GM19328 (cell line): ENCODE data around the gene ITCH.
"Not testable (repeated sequence)": the region's sequence is repeated elsewhere in the genome, so short reads cannot be mapped to it uniquely, and the experiment has no call there.

Source experiments
- ATAC-seq: cut with Tn5 transposase; IDR thresholded peaks from one replicate; pipeline ENCODE4 v1.9.1; 2021; ENCODE audit warnings: mild to moderate bottlenecking, moderate library complexity; ENCODE audit not compliant: unreplicated experiment

ITCH gene

GRCh38 chr20:34497596-34497995, 134.5 kb downstream of the ITCH start:
- ATAC-seq, result not testable (repeated sequence)

- ATAC-seq, result no peak
Measured at GRCh38 chr20:34500823-34501222, 137.8 kb downstream of the ITCH start.

- ATAC-seq, result no peak
Measured at GRCh38 chr20:34506480-34506879, 143.4 kb downstream of the ITCH start.

GRCh38 chr20:34507702-34508413, 144.8 kb downstream of the ITCH start:
- ATAC-seq, result no peak

- no peak for ATAC-seq
Measured at GRCh38 chr20:34510575-34510974, 147.5 kb downstream of the ITCH start.

- no peak for ATAC-seq
Measured at GRCh38 chr20:34511891-34512265, 148.8 kb downstream of the ITCH start.

- ATAC-seq, result no peak
Measured at GRCh38 chr20:34512266-34512954, 149.3 kb downstream of the ITCH start.

GRCh38 chr20:34512955-34513419, 149.9 kb downstream of the ITCH start:
- ATAC-seq, result no peak

- not testable (repeated sequence) for ATAC-seq
Measured at GRCh38 chr20:34514034-34514433, 151.0 kb downstream of the ITCH start.

- no peak for ATAC-seq
Measured at GRCh38 chr20:34514897-34515483, 151.9 kb downstream of the ITCH start.

- ATAC-seq, result peak; percentile 39
Measured at GRCh38 chr20:34515484-34516246, 152.6 kb downstream of the ITCH start.

GRCh38 chr20:34516247-34517113, 153.4 kb downstream of the ITCH start, which contains the start of gene DYNLRB1:
Gene DYNLRB1, plus strand, starts transcription at chr20:34516422. Its CDS starts 37 bp downstream, at chr20:34516459.
- peak; percentile 55 for ATAC-seq

- ATAC-seq, result no peak
Measured at GRCh38 chr20:34517114-34517505, 154.0 kb downstream of the ITCH start.

- not testable (repeated sequence) for ATAC-seq
Measured at GRCh38 chr20:34518863-34519262, 155.8 kb downstream of the ITCH start.

- not testable (repeated sequence) for ATAC-seq
Measured at GRCh38 chr20:34519841-34520240, 156.8 kb downstream of the ITCH start.

GRCh38 chr20:34522969-34523871, 160.1 kb downstream of the ITCH start:
- no peak for ATAC-seq

- ATAC-seq, result no peak
Measured at GRCh38 chr20:34524426-34524825, 161.4 kb downstream of the ITCH start.

GRCh38 chr20:34525342-34525708, 162.3 kb downstream of the ITCH start:
- no peak for ATAC-seq

GRCh38 chr20:34525709-34526416, 162.8 kb downstream of the ITCH start:
- no peak for ATAC-seq
